OCI-LY3 (cell line): Measurements from ENCODE around the gene PROSER1.
"Not testable (repeated sequence)": the region's sequence is repeated elsewhere in the genome, so short reads cannot be mapped to it uniquely, and the experiment has no call there.

Experiments used
- H2AFZ ChIP-seq: fragments of 200-600, 300-600 bp; shearing (Covaris generic); 2 replicates; pipeline ENCODE4 v1.6.0; 2014; ENCODE audit warnings: antibody characterized with exemption, low read depth, low read length
- H3K27ac ChIP-seq: fragments of 200-600, 300-600 bp; sonication (generic); 2 replicates; pipeline ENCODE4 v1.5.1; 2014; ENCODE audit warnings: mild to moderate bottlenecking, low read length, moderate library complexity, mixed read lengths
- H3K27me3 ChIP-seq: fragments of 200-600, 300-600 bp; sonication (generic); 2 replicates; pipeline ENCODE4 v1.6.1; 2014; ENCODE audit warnings: low read depth, low read length, mixed read lengths
- H3K36me3 ChIP-seq: fragments of 200-600, 300-600 bp; sonication (generic); replicated peaks from 2 replicates; pipeline ENCODE3; 2014; ENCODE audit warnings: low read depth, low read length, mixed read lengths
- H3K4me1 ChIP-seq: fragments of 300-600, 200-600 bp; sonication (generic); 2 replicates; pipeline ENCODE4 v1.6.1; 2014; ENCODE audit warnings: low read length, mixed read lengths
- H3K4me2 ChIP-seq: fragments of 200-600, 300-600 bp; sonication (generic); 2 replicates; pipeline ENCODE4 v1.6.1; 2014; ENCODE audit warnings: low read length, mixed read lengths
- H3K4me3 ChIP-seq: fragments of 300-600, 200-600 bp; sonication (generic); 2 replicates; pipeline ENCODE4 v1.5.1; 2014; ENCODE audit warnings: antibody characterized with exemption, mild to moderate bottlenecking, low read length, moderate library complexity
- H3K79me2 ChIP-seq: fragments of 300-600, 200-600 bp; shearing (Covaris generic); 2 replicates; pipeline ENCODE4 v1.6.1; 2014; ENCODE audit warnings: mild to moderate bottlenecking, low read length, mixed read lengths
- H3K9ac ChIP-seq: fragments of 300-600, 200-600 bp; shearing (Covaris generic); 2 replicates; pipeline ENCODE4 v1.6.0; 2014; ENCODE audit warnings: mild to moderate bottlenecking, low read length, moderate library complexity
- H3K9me3 ChIP-seq: fragments of 200-600, 300-600 bp; shearing (Covaris generic); 2 replicates; pipeline ENCODE4 v1.6.1; 2014; ENCODE audit warnings: low read length, mixed read lengths; ENCODE audit not compliant: insufficient read depth
- H4K20me1 ChIP-seq: fragments of 200-600, 300-600 bp; sonication (generic); 2 replicates; pipeline ENCODE4 v1.6.1; 2016; ENCODE audit warnings: low read length, mixed read lengths; ENCODE audit not compliant: insufficient read depth
- CTCF ChIP-seq: fragments of 200-600, 300-600 bp; sonication (generic); IDR thresholded peaks from 2 replicates; pipeline ENCODE4 v1.5.1; 2014; ENCODE audit warnings: antibody characterized with exemption, low read length, low read depth
- EZH2phosphoT487 ChIP-seq: fragments of 200-600 bp; shearing (Covaris generic); IDR thresholded peaks from 2 replicates; pipeline ENCODE4 v1.6.1; 2018; ENCODE audit warnings: antibody characterized with exemption, mixed run types, low read depth

Gene PROSER1

GRCh38 chr13:39016087-39016486 is 21.8 kb downstream of the PROSER1 start:
- no peak overlapping the region for H3K9ac ChIP-seq
- 0 out of 2 replicates have a peak, but pooled peaks cover 2% of the 10 kb centered on the region for H4K20me1 ChIP-seq
- no peaks in the 10 kb centered on the region for H3K79me2 ChIP-seq
- no peak for TF ChIP-seq EZH2phosphoT487
- no peak for TF ChIP-seq CTCF
- no peak overlapping the region for H3K4me3 ChIP-seq
- H3K4me1 ChIP-seq: no peaks in the 10 kb centered on the region
- no peaks in the 10 kb centered on the region for H3K27me3 ChIP-seq
- H3K36me3 ChIP-seq: peaks cover 68% of the 10 kb centered on the region
- H3K27ac ChIP-seq: no peak overlapping the region
- H3K4me2 ChIP-seq: no peak overlapping the region
- no peak overlapping the region for H2AFZ ChIP-seq
- H3K9me3 ChIP-seq: no peaks in the 10 kb centered on the region

GRCh38 chr13:39013462-39013861 is 24.4 kb downstream of the PROSER1 start:
- TF ChIP-seq EZH2phosphoT487: no peak
- no peak for TF ChIP-seq CTCF
- Histone ChIP-seq H4K20me1 (0 out of 2 replicates have a peak, but pooled peaks cover 2% of the 10 kb centered on the region), H3K36me3 (peaks cover 87% of the 10 kb centered on the region), H3K9me3 (no peaks in the 10 kb centered on the region), H3K27ac (no peak overlapping the region), H3K9ac (no peak overlapping the region), H3K4me1 (no peaks in the 10 kb centered on the region), H3K79me2 (no peaks in the 10 kb centered on the region), H3K27me3 (no peaks in the 10 kb centered on the region), H2AFZ (no peak overlapping the region), H3K4me3 (no peak overlapping the region), H3K4me2 (no peak overlapping the region)

- no peak overlapping the region for H3K9ac ChIP-seq
- H3K27me3 ChIP-seq: no peaks in the 10 kb centered on the region
- no peak overlapping the region for H3K4me3 ChIP-seq
- no peaks in the 10 kb centered on the region for H3K79me2 ChIP-seq
- H2AFZ ChIP-seq: no peak overlapping the region
- no peak overlapping the region for H3K4me2 ChIP-seq
- no peaks in the 10 kb centered on the region for H3K4me1 ChIP-seq
- no peaks in the 10 kb centered on the region for H3K9me3 ChIP-seq
- peaks cover 89% of the 10 kb centered on the region for H3K36me3 ChIP-seq
- 0 out of 2 replicates have a peak, but pooled peaks cover 2% of the 10 kb centered on the region for H4K20me1 ChIP-seq
- H3K27ac ChIP-seq: no peak overlapping the region
- TF ChIP-seq CTCF (peak; percentile 36), EZH2phosphoT487 (no peak)
Measured at GRCh38 chr13:39012608-39013007, 25.3 kb downstream of the PROSER1 start.

GRCh38 chr13:39006371-39007111 is 31.3 kb downstream of the PROSER1 start:
- H3K4me1 ChIP-seq, H3K9ac ChIP-seq, H3K27ac ChIP-seq, H4K20me1 ChIP-seq, H3K4me2 ChIP-seq, H2AFZ ChIP-seq, H3K9me3 ChIP-seq, H3K79me2 ChIP-seq, H3K4me3 ChIP-seq, H3K27me3 ChIP-seq: not testable (repeated sequence)
- peaks cover 47% of the 10 kb centered on the region for H3K36me3 ChIP-seq
